ENCODE measurements around the gene MVP.

GRCh38 chr16:29816694-29817441, 3.4 kb upstream of the MVP start:
- no peak for TF ChIP-seq POLR2A (IDR thresholded peaks at IDR 0.05)
- TF ChIP-seq CTCF (IDR thresholded peaks at IDR 0.05) = no peak
